GM23338 (cell line): ENCODE measurements around the gene DLX5.

Experiments used
- CTCF ChIP-seq, 2 experiments: fragments of 200-600 bp in 1 of 2; sonication (generic) in 1 of 2; conservative IDR thresholded peaks; 2 replicates each; pipeline versions ENCODE4 v1.5.1 to v1.6.1; 2016 to 2017; ENCODE audit warnings: antibody characterized with exemption in 2 of 2, low read depth in 2 of 2, mild to moderate bottlenecking in 2 of 2, moderate library complexity in 1 of 2
- EZH2 ChIP-seq: fragments of 200-600 bp; sonication (generic); IDR thresholded peaks from one replicate; pipeline ENCODE4 v1.8.0; 2017; ENCODE audit warnings: antibody characterized with exemption, mild to moderate bottlenecking, low read depth; ENCODE audit not compliant: unreplicated experiment
- EZH2phosphoT487 ChIP-seq: fragments of 200-600 bp; sonication (generic); IDR thresholded peaks from one replicate; pipeline ENCODE4 v1.8.1; 2018; ENCODE audit warnings: antibody characterized with exemption; ENCODE audit not compliant: unreplicated experiment
- JUNB ChIP-seq: IDR thresholded peaks from one replicate; pipeline ENCODE4 v1.6.1; 2016; ENCODE audit warnings: antibody characterized with exemption; ENCODE audit not compliant: unreplicated experiment
- NANOG ChIP-seq: IDR thresholded peaks from 2 replicates; pipeline ENCODE4 v1.6.1; 2016; ENCODE audit warnings: antibody characterized with exemption, borderline replicate concordance
- POLR2AphosphoS5 ChIP-seq: IDR thresholded peaks from 2 replicates; pipeline ENCODE4 v1.6.1; 2016; ENCODE audit warnings: antibody characterized with exemption, low read depth
- TF ChIP-seq, protein P1 (sequence below): IDR thresholded peaks from 2 replicates; pipeline ENCODE4 v1.6.1; 2016; ENCODE audit warnings: antibody characterized with exemption
- TF ChIP-seq, protein P2 (sequence below): IDR thresholded peaks from one replicate; pipeline ENCODE4 v1.6.1; 2018; ENCODE audit warnings: antibody characterized with exemption; ENCODE audit not compliant: unreplicated experiment

GRCh38 chr7:96997512-96998032, 27.1 kb downstream of the DLX5 start:
- TF ChIP-seq, protein P1, sequence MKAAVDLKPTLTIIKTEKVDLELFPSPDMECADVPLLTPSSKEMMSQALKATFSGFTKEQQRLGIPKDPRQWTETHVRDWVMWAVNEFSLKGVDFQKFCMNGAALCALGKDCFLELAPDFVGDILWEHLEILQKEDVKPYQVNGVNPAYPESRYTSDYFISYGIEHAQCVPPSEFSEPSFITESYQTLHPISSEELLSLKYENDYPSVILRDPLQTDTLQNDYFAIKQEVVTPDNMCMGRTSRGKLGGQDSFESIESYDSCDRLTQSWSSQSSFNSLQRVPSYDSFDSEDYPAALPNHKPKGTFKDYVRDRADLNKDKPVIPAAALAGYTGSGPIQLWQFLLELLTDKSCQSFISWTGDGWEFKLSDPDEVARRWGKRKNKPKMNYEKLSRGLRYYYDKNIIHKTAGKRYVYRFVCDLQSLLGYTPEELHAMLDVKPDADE = no peak
- TF ChIP-seq EZH2 (peak; percentile 82), CTCF (conservative IDR thresholded peaks at IDR 0.05; ENCODE audit: low read depth in 2 of 2) (no peak), NANOG (no peak), EZH2phosphoT487 (no peak), JUNB (no peak), POLR2AphosphoS5 (no peak)
- TF ChIP-seq, protein P2, sequence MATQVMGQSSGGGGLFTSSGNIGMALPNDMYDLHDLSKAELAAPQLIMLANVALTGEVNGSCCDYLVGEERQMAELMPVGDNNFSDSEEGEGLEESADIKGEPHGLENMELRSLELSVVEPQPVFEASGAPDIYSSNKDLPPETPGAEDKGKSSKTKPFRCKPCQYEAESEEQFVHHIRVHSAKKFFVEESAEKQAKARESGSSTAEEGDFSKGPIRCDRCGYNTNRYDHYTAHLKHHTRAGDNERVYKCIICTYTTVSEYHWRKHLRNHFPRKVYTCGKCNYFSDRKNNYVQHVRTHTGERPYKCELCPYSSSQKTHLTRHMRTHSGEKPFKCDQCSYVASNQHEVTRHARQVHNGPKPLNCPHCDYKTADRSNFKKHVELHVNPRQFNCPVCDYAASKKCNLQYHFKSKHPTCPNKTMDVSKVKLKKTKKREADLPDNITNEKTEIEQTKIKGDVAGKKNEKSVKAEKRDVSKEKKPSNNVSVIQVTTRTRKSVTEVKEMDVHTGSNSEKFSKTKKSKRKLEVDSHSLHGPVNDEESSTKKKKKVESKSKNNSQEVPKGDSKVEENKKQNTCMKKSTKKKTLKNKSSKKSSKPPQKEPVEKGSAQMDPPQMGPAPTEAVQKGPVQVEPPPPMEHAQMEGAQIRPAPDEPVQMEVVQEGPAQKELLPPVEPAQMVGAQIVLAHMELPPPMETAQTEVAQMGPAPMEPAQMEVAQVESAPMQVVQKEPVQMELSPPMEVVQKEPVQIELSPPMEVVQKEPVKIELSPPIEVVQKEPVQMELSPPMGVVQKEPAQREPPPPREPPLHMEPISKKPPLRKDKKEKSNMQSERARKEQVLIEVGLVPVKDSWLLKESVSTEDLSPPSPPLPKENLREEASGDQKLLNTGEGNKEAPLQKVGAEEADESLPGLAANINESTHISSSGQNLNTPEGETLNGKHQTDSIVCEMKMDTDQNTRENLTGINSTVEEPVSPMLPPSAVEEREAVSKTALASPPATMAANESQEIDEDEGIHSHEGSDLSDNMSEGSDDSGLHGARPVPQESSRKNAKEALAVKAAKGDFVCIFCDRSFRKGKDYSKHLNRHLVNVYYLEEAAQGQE = no peak
